ENCODE results near the gene SRI.
"Not testable (repeated sequence)": the region's sequence is repeated elsewhere in the genome, so short reads cannot be mapped to it uniquely, and the experiment has no call there.

GRCh38 chr7:88264987-88265386, 45.1 kb upstream of the SRI start:
- not testable (repeated sequence) for TF ChIP-seq POLR2A (IDR thresholded peaks at IDR 0.05; ENCODE audit: low read length); GATA1 (IDR thresholded peaks at IDR 0.05; ENCODE audit: low read depth, low read length)

Measured in erythroblast (primary cell).